Occipital lobe (tissue), 2 donors: Measurements from ENCODE around the gene SH3BP1. TPM values are rescaled to one million over a fixed set of nuclear protein-coding genes. Genes with fewer than 3 reads are reported as not detected.

Experiments
- DNase-seq: peaks from one replicate; lab custom pipeline; 2025; lab: John Stamatoyannopoulos, UW
- total RNA-seq: library from RNA; depleted of rRNA; stranded (reverse); fragments of >200 nt; gene quantifications from one replicate; pipeline ENCODE4 v1.2.3, GENCODE V29; 2014

SH3BP1 gene
- total RNA-seq, 1 donor from 2014 or later = 1.9 TPM

DNA sequence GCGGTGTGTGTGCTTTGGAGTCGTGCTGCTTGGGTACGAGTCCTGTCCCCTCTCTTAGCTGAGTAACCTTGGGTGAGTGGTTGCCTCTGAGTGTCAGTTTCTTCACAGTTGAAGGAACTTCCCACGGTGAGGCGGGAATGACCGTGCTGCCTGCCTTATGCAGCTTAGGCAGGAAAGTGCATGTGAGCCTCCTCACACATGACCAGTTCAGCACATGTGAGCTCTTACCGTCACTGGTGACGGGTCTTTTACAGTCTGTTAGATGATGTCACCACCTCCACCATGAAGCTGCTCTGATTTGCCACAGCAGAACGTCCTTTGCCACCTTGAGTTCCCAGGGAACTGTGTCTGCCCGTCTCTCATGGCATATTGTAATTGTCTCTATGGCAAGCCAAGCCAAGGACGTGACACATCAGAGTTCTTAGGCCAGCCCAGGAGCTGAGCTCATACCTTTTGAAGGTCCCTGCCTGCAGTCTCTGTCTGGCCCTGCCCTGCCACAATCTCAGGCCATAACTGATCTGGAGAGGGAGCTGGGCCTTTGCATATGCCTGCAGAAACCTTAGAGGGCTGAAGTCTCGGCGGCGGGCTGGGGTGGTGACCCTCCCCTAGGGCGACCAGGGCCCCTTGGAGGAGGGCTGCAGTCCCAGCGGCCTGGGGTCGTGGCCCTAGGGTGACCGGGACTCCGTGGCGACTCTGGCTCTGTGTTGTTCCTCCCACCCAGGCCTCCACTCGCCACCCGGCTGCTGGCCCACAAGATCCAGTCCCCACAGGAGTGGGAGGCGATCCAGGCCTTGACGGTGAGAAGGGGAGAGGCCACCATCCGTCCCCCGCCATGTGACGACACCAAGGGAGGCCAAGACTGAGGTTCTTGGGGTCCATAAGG is 23.0 kb upstream of the SH3BP1 start:
- no peak for DNase-seq

DNA sequence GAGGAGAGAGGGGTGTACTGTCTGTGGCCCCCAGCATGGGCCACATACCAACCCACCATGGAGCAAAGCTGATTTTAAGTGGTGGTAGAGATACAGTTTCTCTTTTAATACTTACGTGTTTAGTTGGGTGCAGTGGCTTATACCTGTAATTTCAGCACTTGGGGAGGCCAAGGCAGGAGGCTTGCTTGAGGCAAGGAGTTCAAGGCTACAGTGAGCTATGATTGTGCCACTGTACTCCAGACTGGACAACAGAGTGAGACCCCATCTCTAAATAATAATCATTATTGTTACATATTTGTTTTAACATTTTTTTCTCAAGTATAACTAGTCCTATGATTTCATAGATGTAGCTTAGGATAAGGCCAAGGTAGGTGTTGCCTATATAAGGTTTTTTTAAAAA is 22.0 kb upstream of the SH3BP1 start:
- DNase-seq = no peak

DNA sequence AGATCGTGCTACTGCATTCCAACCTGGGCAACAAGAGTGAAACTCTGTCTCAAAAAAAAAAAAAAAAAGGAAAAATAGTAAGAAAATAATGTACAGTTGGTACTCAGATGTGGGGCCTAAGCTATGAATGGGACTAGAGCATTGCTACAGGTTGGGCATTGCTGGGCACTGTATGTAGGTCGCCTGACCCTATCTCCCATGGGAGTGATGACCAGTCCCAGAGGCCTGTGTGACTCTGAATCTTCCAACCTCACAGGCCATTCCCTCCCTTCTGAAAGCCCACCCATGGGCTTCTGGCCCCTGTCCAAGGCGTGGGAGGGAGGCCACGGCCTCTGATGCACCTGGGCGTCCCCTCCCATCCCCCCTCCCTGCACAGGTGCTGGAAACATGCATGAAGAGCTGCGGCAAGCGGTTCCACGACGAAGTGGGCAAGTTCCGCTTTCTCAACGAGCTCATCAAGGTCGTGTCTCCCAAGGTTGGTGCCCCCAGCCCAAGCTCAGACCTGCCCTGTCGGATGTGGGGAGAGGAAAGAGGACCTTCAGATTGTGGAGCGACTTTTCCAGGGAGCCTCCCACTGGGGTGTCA is 21.3 kb upstream of the SH3BP1 start:
- DNase-seq = no peak

DNA sequence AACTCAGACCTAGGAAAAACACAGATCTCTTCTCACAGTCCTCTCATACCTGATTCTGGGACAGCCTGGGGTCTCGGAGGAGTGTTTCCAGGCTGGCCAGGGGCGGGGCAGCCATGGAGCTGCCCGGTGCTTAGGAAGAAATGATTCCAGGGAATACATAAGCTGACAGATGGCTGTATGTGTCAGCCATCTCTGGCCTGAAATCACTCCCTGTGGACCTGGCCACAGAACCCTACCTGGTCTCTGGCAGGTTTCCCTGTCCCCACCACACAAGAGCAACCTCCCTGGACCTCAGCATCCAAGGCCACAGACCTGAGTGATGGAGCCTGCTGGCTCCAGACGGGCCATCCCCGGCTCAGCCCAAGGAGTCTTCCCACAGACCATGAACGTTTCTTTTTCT is 20.8 kb upstream of the SH3BP1 start:
- no peak for DNase-seq

DNA sequence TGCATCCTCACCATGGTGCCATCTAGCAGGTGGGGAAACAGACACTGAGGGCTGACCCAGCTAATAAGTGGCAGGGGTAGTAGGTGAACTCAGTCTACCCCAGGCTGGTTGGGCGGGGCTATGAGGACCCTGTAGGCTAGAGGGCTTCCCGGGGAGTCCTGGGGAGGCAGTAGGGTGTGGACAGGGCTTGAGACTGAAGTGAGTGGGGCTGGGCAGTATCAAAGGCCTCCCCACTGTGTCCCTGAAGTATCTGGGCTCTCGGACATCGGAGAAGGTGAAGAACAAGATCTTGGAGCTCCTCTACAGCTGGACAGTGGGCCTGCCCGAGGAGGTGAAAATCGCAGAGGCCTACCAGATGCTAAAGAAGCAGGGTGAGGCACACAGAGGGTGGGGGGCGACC is 19.5 kb upstream of the SH3BP1 start:
- no peak for DNase-seq

DNA sequence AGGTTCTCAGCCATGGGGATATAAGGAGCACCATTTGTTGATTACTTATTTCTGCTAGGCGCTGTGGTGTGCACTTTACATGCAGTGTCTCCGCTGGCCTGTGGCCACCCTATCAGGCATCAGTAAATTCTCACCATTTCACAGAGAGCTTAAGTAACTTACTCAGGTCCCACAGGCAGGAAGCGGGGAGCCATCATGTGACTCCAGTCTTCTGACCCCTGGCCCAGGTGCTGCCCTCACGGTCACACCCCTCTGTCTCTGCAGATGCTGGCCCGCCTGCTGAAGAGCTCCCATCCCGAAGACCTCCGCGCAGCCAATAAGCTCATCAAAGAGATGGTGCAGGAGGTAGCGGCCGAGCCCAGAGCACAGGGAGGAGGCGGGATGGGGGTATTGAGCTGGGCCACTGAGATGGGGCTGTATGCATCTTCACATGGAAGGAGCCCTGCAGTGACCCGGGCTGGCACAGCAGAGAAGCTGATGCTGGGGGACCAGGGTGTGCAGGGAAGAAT is 18.1 kb upstream of the SH3BP1 start:
- no peak for DNase-seq

DNA sequence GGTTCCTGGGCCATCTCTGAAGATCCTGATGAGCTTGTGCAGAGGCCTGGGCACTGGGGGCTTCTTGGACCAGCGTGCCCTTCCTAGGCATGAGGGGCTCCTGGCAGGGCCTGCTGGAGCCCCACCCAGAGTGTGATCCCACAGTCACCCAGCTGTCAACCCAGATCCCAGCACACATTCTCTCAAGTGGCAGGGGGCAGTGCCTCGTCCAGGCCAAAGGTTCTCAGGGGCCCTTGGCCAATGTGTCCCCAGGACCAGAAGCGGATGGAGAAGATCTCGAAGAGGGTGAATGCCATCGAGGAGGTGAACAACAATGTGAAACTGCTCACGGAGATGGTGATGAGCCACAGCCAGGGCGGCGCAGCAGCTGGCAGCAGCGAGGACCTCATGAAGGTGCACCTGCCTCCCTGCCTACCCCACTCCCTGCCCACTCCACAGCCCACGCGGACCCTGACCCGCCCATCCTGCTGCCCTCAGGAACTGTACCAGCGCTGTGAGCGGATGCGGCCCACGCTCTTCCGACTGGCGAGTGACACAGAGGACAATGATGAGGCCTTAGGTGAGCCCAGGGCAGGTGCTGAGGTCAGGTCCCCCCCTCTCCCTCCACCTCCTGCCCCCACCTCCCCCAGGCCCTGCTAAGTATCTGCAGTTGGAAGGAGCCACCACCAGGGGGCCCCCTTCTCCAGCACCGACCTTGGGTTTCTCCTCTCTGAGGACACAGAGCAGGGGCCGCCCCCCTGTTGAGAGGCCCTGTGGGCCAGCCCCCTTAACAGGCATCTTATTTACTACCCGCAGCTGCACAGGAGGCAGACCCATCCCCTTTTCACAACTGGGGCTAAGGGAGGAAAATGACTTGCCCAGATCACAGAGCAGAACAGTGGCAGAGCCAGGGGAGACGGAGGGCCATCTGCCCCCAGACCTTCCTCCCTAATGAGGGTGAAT is 16.1 kb upstream of the SH3BP1 start:
- no peak for DNase-seq

DNA sequence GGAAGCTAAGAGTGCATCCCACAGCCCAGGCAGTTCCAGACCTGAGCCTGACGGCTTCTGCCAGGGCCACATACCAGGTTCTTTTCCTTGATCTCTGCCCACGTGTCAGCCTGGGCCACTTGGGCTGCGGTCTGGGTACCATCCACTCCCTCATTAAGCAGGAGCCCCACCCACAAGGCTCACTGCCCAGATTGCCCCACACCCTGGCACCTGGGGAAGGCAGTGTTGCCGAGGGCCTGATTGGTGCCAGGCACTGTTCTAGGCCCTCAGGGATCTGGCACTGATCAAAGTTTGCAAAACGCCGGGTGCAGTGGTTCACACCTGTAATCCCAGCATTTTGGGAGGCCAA is 15.5 kb upstream of the SH3BP1 start:
- no peak for DNase-seq

DNA sequence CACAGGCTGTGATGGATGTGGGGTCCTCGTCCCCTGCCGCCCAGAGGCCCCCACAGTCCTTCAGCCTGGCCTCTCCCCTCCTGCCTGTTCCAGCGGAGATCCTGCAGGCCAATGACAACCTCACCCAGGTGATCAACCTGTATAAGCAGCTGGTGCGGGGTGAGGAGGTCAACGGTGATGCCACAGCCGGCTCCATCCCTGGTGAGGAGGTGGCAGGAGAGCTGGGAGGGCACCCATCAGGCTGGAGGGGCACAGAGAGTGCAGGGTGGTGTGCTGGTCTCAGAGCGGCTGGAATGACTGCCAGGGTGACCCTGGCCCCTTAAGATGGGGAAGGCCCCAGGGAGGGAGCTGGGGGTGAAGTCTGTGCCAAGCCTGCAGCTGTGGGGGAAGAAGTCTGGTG is 14.6 kb upstream of the SH3BP1 start:
- no peak for DNase-seq

DNA sequence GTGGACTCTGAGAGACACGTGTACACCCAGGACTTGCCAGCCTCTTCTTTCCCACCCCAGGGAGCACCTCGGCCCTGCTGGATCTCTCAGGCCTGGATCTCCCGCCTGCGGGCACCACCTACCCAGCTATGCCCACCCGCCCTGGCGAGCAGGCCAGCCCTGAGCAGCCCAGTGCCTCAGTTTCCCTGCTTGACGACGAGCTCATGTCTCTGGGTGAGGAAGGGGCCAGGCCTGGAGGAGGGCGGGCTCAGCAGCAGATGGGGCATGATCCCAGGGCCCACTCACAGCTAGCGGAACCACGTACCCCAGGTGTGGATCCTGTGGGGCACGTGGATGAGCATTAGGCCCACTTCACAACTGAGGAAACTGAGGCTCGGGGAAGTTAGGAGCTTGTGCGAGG is 13.7 kb upstream of the SH3BP1 start:
- no peak for DNase-seq

DNA sequence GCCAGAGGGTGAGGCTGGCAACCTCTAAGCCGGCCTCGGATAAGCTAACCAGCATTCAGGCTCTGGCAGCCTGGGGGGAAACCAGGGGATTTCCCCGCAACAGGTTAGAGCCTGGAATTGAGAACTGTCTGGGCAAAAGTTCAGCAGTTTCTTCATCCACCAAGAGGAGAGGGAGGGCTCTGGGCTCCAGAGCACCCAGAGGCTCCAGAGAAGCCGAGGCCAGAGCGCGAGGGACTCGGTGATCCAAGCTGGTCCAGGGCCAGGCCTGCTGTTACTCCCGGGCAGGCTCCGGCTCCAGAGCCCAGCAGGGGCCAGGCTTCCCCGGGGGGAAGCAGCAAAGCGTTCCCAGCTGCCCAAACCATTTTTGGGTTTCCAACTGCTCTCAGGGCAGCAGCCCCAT is 13.3 kb upstream of the SH3BP1 start:
- no peak for DNase-seq

DNA sequence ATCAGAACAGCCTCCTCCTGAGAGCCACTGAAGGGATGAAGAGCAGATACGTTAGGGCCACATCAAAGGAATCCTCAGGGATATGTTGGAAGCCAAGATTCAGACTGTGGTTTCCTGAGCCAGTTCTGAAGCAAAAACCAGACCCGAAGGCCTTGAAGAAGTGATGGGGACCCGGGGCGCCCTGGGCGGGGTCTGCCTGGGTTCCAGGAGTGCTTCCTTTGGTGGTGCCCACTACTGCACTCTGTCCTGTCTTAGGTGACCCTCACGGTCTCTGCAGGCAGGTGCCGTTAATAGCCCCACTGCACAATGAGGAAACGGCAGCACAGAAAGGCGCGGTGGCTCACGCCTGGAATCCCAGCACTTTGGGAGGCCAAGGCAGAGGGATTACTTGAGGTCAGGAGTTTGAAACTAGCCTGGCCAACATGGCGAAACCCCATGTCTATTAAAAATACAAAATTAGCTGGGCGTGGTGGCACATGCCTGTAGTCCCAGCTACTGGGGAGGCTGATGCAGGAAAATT is 12.9 kb upstream of the SH3BP1 start:
- no peak for DNase-seq

DNA sequence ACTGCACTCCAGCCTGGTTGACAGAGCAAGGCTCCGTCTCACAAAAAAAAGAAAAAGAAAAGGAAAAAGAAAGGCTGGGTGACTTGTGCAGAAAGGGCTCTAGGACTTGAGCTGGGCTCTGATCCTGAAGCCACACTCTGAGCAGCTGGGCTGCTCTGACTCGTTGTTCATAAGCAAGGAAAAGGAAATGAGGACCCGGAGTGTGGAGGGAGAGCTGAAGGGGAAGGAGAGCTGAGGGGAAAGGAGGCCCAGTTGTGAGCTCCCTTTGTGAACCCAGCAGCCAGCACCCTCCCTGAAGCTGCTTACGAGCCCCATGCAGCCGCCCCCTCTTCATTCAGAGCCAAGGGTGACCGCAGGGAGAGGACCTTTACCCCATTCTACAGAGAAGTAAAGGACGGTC is 12.3 kb upstream of the SH3BP1 start:
- no peak for DNase-seq

DNA sequence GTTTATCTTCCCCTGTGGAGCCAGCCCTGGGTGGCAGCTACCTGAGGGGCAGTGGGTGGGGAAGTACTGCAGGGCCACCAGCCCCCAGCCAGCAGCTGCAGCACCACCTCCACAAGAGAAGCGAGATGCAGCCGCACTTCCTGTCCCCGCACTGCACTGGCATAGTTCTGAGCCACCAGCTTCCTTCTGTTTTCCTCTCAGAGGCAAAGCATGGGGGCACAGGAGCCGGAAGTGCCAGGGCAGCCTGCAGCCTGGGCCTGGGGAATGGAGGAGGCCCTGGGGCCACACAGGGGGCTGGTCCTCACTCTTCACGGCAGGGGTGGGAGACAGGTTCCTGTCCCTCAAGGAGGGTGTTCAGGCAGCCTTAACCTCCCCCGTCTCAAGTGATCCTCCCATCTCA is 11.9 kb upstream of the SH3BP1 start:
- DNase-seq = no peak

DNA sequence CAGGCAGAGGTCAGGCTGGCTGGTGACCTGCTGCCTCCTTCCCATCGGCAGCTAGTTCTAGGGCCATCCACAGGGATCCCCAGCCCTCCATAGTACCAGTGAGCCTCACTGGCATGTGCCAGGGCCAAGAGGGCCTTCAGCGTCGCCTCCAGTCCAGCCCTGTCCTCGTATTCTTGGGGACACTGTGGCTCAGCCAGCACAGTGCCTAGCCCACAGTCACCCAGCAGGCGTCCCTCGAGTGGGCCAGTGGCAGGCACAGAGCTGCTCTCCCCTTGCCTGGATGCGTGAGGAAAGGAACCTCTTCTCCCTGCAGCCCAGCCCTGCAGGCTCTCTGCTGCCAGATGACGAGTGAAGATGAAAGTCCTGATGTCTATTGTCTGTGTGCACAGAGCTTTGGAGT is 10.6 kb upstream of the SH3BP1 start:
- DNase-seq = no peak

DNA sequence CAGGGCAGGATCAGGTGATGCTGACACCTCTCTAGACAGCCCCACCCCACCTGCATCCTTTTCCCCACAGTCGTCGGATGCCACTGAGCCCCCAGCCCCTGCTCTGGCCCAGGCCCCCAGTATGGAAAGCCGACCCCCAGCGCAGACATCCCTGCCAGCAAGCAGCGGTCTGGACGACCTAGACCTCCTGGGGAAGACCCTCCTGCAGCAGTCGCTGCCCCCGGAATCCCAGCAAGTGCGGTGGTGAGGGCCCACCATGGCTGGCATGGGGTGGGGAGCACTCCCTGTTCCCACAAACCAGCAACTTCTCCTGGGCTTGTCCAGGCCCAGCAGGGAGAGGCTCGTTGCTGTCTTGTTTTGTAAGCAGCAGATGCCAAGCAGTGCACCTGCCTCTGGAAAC is 9.5 kb upstream of the SH3BP1 start:
- DNase-seq = no peak

DNA sequence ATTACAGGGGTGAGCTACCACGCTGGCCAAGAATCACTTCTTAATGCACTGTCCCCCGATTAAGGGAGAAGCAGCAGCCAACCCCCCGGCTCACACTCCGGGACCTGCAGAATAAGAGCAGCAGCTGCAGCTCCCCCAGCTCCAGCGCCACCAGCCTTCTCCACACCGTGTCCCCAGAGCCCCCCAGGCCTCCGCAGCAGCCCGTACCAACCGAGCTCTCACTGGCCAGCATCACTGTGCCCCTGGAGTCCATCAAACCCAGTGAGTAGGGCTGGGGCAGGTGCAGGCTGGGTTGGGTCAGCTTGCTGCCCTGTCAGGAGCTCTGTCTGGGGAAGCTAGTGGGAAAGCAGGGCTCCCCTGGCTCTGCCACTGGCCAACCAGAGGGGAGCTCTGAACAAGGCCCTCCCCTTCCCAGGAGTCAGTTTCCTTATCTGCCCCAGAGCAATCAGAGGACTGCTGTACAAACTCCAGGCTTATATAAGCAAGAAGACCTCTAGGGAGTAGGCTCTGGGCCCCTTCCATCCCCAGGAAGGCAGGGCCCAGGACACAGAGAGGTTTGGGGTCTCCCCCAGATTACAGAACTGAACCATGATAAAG is 8.5 kb upstream of the SH3BP1 start:
- no peak for DNase-seq

DNA sequence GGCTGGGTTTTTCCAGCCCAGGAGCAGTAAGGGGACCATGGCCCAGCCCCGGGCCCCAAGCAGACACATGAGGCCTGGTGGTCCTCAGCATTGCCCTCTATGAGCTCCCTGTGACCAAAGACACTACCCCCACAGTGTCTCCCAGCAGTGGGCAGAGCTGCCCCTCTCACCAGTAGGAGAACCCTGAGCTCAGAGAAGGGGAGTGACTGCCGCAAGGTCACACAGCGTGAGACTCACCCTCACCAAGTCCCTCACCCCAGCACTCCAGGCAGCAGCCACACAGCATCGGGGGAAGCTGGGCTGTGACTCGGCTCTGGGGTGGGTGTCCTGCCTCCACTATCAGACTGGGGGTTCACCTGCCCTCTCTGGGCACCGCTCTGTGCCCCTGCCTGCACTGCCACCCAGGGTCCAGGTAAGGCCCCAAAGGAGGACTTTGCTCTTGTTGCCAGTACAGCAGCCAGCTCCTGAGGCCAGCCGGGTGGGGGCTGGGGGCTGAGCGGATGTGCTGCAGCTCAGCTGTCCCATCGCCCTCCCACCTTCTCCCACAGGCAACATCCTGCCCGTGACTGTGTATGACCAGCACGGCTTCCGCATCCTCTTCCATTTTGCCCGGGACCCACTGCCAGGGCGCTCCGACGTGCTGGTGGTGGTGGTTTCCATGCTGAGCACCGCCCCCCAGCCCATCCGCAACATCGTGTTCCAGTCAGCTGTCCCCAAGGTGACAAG is 7.9 kb upstream of the SH3BP1 start:
- no peak for DNase-seq

DNA sequence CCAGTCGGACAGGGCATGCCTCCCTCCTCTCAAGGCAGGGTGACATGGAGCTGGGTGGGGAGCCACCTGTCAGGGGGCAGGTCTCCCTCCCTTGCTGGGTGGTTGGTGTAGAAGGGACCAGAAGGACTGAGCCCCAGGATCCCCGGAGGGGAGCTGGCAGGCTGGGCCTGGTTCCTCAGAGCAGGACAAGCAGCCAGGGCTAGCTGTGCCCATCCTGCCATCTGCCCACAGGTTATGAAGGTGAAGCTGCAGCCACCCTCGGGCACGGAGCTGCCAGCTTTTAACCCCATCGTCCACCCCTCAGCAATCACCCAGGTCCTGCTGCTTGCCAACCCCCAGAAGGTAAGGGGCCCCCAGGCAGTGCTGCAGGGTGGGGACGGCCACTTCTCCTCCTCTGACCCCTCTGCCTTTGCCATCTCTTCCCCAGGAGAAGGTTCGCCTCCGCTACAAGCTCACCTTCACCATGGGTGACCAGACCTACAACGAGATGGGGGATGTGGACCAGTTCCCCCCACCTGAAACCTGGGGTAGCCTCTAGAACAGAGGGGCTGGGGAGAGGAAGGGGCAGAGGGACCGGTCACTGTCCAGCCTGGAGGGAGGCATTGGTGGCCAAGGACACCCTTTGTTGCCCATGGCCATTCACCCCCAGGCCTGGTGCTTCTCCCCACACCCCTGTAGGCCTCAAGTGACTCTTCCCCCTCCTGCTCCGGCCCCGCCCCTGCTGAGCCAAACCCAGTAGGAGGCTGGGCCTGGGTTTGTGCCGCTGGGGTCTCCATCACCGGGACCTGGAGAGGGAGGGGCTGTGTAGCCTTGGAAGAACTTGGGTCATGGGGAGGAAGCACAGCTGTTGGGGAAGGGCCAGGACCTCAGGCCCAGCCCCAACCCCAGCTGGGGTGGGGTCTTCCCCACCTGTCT is 7.0 kb upstream of the SH3BP1 start:
- DNase-seq = no peak
